K562 (cell line): ENCODE data around the gene RETSAT. TPM values are rescaled to one million over a fixed set of nuclear protein-coding genes. Genes with fewer than 3 reads are reported as not detected.

ENCODE experiments used
- ATAC-seq: fragments of 200-7000 bp; cut with Tn5 transposase; 3 replicates; pipeline ENCODE4 v1.9.1; 2020; ENCODE audit warnings: moderate library complexity
- BruUV-seq: library from RNA; stranded (reverse); fragments of 400-500 nt; replicated peaks from 2 replicates; lab custom pipeline; 2021; lab: Mats Ljungman, UMichigan
- CTCF ChIA-PET: fragments of 300-600 bp; formaldehyde crosslinking; extraction: SDS; loops from one replicate; lab custom pipeline; 2021; ENCODE audit warnings: low intra/inter-chr PET ratio; lab: Yijun Ruan, JAX
- POLR2A ChIA-PET: fragments of 300-600, 350-650 bp; sonication (Branson Sonifier 250); formaldehyde crosslinking; extraction: SDS; loops from one replicate; lab custom pipeline; 2021; ENCODE audit warnings: antibody characterized with exemption, inconsistent platforms; lab: Yijun Ruan, JAX
- DNase-seq, 4 experiments: peaks; one replicate each; pipeline versions ENCODE4 v3.0.0 to v3.0.0-alpha.2; 2011 to 2018; ENCODE audit warnings: low spot score in 3 of 4, mixed read lengths in 3 of 4; ENCODE audit errors: extremely low read depth in 1 of 4
- FAIRE-seq: peaks from 2 replicates; lab custom pipeline; 2011; peaks lifted over from hg19 to GRCh38; lab: Jason Lieb, UNC
- H2AFZ ChIP-seq: 2 replicates; pipeline ENCODE4 v1.6.0; 2011; ENCODE audit warnings: low read depth, low read length, control low read depth, inconsistent platforms
- H3K27ac ChIP-seq: fragments of 200-600 bp; 3 replicates; pipeline ENCODE4 v1.8.0; 2011; ENCODE audit warnings: low read depth, mild to moderate bottlenecking, control low read depth, inconsistent platforms, low read length, moderate library complexity, mixed read lengths; ENCODE audit errors: extremely low read depth
- H3K27me3 ChIP-seq, 2 experiments: fragments of 300-600 bp in 1 of 2; 2 replicates in 1 of 2; 3 replicates in 1 of 2; pipeline versions ENCODE4 v1.6.0 to v1.8.0; 2011; ENCODE audit warnings: inconsistent platforms in 2 of 2, low read length in 2 of 2, mild to moderate bottlenecking in 1 of 2, mixed read lengths in 1 of 2, moderate library complexity in 1 of 2; ENCODE audit not compliant: control insufficient read depth in 2 of 2, insufficient read depth in 2 of 2
- H3K36me3 ChIP-seq: fragments of 300-600 bp; 3 replicates; pipeline ENCODE4 v1.8.0; 2011; ENCODE audit warnings: mild to moderate bottlenecking, low read length, inconsistent platforms; ENCODE audit not compliant: control insufficient read depth, insufficient read depth
- H3K4me1 ChIP-seq, 2 experiments: fragments of 200-600 bp in 1 of 2; replicated peaks in 1 of 2; 2 replicates in 1 of 2; 3 replicates in 1 of 2; pipeline versions ENCODE4 v1.5.1 to v1.8.0; 2011; ENCODE audit warnings: inconsistent platforms in 2 of 2, low read length in 2 of 2, mild to moderate bottlenecking in 1 of 2, mixed read lengths in 1 of 2, moderate library complexity in 1 of 2; ENCODE audit not compliant: control insufficient read depth in 2 of 2, insufficient read depth in 2 of 2
- H3K4me2 ChIP-seq: 2 replicates; pipeline ENCODE4 v1.6.1; 2011; ENCODE audit warnings: low read length, control low read depth, inconsistent platforms, mixed read lengths; ENCODE audit not compliant: insufficient read depth
- H3K4me3 ChIP-seq: fragments of 200-600 bp; sonication (generic), shearing (Covaris generic); 2 replicates; pipeline ENCODE4 v1.5.1; 2016; ENCODE audit warnings: control low read depth, inconsistent platforms
- H3K79me2 ChIP-seq: fragments of 200-600 bp; 3 replicates; pipeline ENCODE4 v1.8.0; 2011; ENCODE audit warnings: low read length, inconsistent platforms; ENCODE audit not compliant: control insufficient read depth, insufficient read depth
- H3K9ac ChIP-seq, 2 experiments: 2 replicates each; pipeline versions ENCODE4 v1.6.0 to v1.6.1; 2011; ENCODE audit warnings: low read depth in 2 of 2, low read length in 2 of 2, control low read depth in 1 of 2, inconsistent platforms in 1 of 2, mild to moderate bottlenecking in 1 of 2, mixed read lengths in 1 of 2; ENCODE audit not compliant: insufficient read depth in 1 of 2
- H3K9me1 ChIP-seq: one replicate; pipeline ENCODE4 v1.6.0; 2011; ENCODE audit warnings: inconsistent platforms, mild to moderate bottlenecking, low read length, moderate library complexity; ENCODE audit not compliant: control insufficient read depth, insufficient read depth
- H3K9me3 ChIP-seq: replicated peaks from 2 replicates; pipeline ENCODE4 v1.5.1; 2011; ENCODE audit warnings: low read depth, low read length, inconsistent platforms; ENCODE audit not compliant: control insufficient read depth, insufficient read depth
- H4K20me1 ChIP-seq: replicated peaks from 2 replicates; pipeline ENCODE4 v1.6.1; 2011; ENCODE audit warnings: low read length, inconsistent platforms, mixed read lengths; ENCODE audit not compliant: control insufficient read depth, insufficient read depth
- E2F6 ChIP-seq, 2 experiments: IDR thresholded peaks; 2 replicates each; pipeline ENCODE4 v1.6.1; 2011; ENCODE audit warnings: borderline replicate concordance in 1 of 2, control low read depth in 1 of 2, low read depth in 1 of 2, low read length in 1 of 2, mild to moderate bottlenecking in 1 of 2, mixed read lengths in 1 of 2, moderate library complexity in 1 of 2; ENCODE audit not compliant: insufficient read depth in 1 of 2, insufficient read length in 1 of 2, poor library complexity in 1 of 2, severe bottlenecking in 1 of 2; ENCODE audit errors: extremely low read depth in 1 of 2
- MTA3 ChIP-seq: fragments of 450-650 bp; formaldehyde crosslinking; IDR thresholded peaks from 2 replicates; pipeline ENCODE4 v1.6.1; 2017; ENCODE audit warnings: mild to moderate bottlenecking, borderline replicate concordance
- WGBS: fragments of 100-300 bp; shearing (Covaris generic); methylation state at CpG from one replicate; pipeline ENCODE4 v1.1.6; 2016; ENCODE audit warnings: low coverage, mixed read lengths; ENCODE audit not compliant: insufficient coverage; ENCODE audit errors: missing lambda C conversion rate; 5-methylcytosine and 5-hydroxymethylcytosine counted together
- in situ Hi-C: fragments of 300-500 bp; cut with MboI; formaldehyde crosslinking; loops from 4 replicates; pipeline ENCODE4 v1.15.0; 2018; ENCODE audit warnings: inconsistent platforms, mixed read lengths
- intact Hi-C: fragments of 100-400 bp; cut with micrococcal nuclease; formaldehyde crosslinking; loops from 2 replicates; pipeline ENCODE4 v1.14.2; 2022
- polyA plus RNA-seq, 8 experiments: library from polyadenylated mRNA; depleted of rRNA in 4 of 8; stranded (reverse) in 5 of 8; unstranded in 3 of 8; fragments of >200 nt; fragmentation: Nextera tagmentation in 2 of 8; fragmentation: Illumina TruSeq in 1 of 8; extraction: Ambion mirVana in 2 of 8; extraction: Trizol in 1 of 8; gene quantifications; 2 replicates each; pipeline versions ENCODE4 v1.2.1 to v1.2.3, GENCODE V29; 2011 to 2014; ENCODE audit warnings: inconsistent platforms in 1 of 8, missing spikeins in 1 of 8
- total RNA-seq, 7 experiments: library from RNA; depleted of rRNA in 6 of 7; stranded (reverse); fragments of >200 nt in 6 of 7; fragmentation: Illumina TruSeq in 2 of 7; extraction: Trizol in 2 of 7; gene quantifications; 2 replicates each; pipeline versions ENCODE4 v1.2.1 to v1.2.3, GENCODE V29; 2011 to 2021; ENCODE audit warnings: low replicate concordance in 1 of 7

The RETSAT gene
- total and polyA plus RNA-seq, 9 of the 15 experiments (the other 6 are each of a cell fraction or from before 2014, with no cell fraction given), result 1.9 to 21.6 (median 16.5) TPM

- Histone ChIP-seq H3K36me3 (no peaks in the 10 kb centered on the region), H3K4me2 (no peak overlapping the region; the same call in 1 of the 2 replicates), H2AFZ (no peak overlapping the region), H3K79me2 (no peaks in the 10 kb centered on the region), H3K4me3 (no peak overlapping the region), H3K27me3 (peaks cover 22 to 48% of the 10 kb centered on the region in 2 experiments; a peak in 4 of 5 replicates), H3K27ac (no peak overlapping the region), H3K9me3 (no peaks in the 10 kb centered on the region), H3K9ac (no peak overlapping the region), H4K20me1 (no peaks in the 10 kb centered on the region; the same call in 1 of the 2 replicates), H3K4me1 (peaks cover 9 to 24% of the 10 kb centered on the region in 2 experiments; a peak in 4 of 5 replicates), H3K9me1 (no peaks in the 10 kb centered on the region)
- POLR2A ChIA-PET, result interaction anchor here (0.6 to 0.9 kb wide), 3 partner anchors 11 to 289 kb away, joined by 3 read pairs; no protein-coding TSS in a partner anchor
- no TSS peak for BruUV-seq
- intact Hi-C loops (no loop called here), in situ Hi-C loops (loop anchor here (10.0 kb wide), 1 partner anchor 379 kb away; no protein-coding TSS in a partner anchor)
- no peak for ATAC-seq
- CTCF ChIA-PET, result no interaction called here
- no peak for FAIRE-seq
- TF ChIP-seq E2F6 (IDR thresholded peaks at IDR 0.05; ENCODE audit: borderline replicate concordance in 1 of 2, extremely low read depth in 1 of 2, insufficient read depth in 1 of 2, insufficient read length in 1 of 2, low read depth in 1 of 2, low read length in 1 of 2, poor library complexity in 1 of 2, severe bottlenecking in 1 of 2) (peak in 1 of 2 experiments; percentile 9), MTA3 (no peak)
- DNase-seq, result peak in 1 of 4 experiments; percentile 34
- WGBS, result 14% methylated on average over 26 of the region's 28 CpGs
Measured at GRCh38 chr2:85303780-85304531, 50.4 kb downstream of the RETSAT start.
